HG03558 (cell line): ENCODE measurements around the gene OR2V2.

Experiments used
- ATAC-seq: cut with Tn5 transposase; IDR thresholded peaks from one replicate; pipeline ENCODE4 v1.9.1; 2021; ENCODE audit warnings: moderate number of reproducible peaks; ENCODE audit not compliant: unreplicated experiment; ENCODE audit errors: extremely low read depth

OR2V2 gene

DNA sequence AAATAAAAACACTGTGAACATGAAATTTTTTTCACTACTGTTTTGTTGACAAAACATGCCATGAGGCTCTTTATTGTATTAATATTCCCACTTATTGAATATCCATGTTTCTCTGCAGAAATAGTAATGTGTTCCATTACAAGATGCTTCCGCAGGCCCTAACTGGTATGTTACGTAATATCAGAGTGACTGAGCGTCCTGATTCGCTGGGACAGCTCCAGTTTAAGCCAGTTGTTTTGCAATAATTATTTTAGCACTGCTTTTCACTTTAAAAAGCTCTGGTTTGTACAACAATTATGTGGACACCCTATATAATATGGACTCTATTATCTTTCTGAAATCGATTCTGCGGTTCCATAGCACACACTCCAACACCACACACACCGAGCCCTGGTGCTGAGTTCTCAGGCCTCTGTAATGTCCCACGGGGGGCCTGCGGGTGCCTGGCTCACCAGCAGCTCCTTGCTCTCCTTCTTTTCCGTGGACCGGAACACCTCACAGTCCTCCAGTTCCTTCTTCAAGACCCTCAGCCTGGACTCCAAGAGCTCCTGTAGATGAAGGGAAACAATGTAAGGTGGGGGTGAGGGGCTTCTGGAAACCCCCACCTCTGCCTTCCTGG lies 55.8 kb downstream of the OR2V2 start:
- no peak for ATAC-seq

DNA sequence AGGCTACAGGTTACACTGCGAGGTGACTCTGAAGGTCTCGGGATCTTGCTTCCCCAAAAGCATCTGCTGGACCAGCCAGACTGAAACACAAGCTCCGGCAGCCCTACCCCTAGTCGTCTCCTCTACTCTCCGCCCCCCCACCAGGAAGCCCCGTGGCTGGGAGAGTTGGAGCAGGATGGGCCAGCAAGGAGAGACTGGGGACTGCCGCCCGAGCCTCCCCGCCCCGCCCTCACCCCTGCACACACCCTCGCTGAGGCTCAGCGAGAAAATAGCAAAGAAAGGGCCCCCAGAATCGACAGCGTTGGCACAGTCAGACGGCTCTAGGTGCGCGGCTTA lies 56.4 kb downstream of the OR2V2 start:
- ATAC-seq: no peak

- no peak for ATAC-seq
Observed at GRCh38 chr5:181204113-181204825, 56.9 kb downstream of the OR2V2 start.

DNA sequence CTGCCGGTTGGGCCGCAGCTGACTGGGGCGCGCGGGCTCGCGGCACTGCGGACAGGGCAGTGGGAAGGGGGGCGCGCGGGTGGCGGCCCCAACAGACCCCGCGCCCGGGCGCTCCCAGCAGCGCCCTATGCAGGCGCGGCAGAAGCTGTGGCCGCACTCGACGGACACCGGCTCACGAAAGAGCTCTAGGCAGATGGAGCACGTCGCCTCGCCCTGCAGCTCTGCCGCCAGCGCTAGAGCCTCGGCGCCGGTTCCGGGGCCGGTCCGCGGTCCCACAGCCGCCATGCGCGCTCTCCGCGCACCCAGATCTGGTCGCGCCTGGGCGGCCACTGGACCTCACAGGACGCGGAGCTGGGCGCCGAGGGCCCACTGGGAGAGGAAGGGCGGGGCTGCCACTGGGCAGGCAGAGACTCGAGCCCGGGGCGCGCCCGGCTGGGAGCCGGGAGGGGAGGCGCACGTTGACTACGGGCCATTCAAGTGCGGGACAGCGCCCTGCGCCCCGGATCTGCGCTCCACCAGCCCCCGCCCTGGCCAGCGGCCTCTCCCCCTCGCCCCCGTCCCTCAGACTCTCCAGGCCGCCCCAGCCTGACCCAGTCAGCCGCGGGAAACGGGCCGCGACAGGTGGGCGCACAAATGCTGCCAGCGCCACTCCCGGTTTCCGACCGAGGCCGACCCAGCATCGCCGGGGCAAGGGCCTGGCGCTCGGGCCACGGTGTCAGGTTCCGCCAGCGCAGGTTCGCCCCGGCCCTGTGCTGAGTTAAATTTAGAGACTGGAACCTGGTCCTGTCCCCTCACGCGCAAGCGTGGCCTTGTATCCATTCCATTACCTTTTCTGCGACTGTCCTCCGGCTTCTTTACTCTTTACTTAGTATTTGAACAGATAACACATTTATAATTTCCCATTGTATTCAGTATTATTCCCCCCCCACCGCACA lies 57.7 kb downstream of the OR2V2 start, which contains the start of gene TRIM7:
TSS of gene TRIM7 (minus strand) at position 371 of the 935 bp plus-strand sequence. CDS start at position 285, 86 bp downstream.
- ATAC-seq: no peak

GRCh38 chr5:181205761-181206649 lies 58.6 kb downstream of the OR2V2 start:
- ATAC-seq: no peak

GRCh38 chr5:181207214-181207959 lies 60.0 kb downstream of the OR2V2 start:
- ATAC-seq: peak; percentile 33

- ATAC-seq: no peak
Observed at GRCh38 chr5:181207960-181208253, 60.5 kb downstream of the OR2V2 start.
